Measurements from ENCODE around the gene COMP.
"Not testable (repeated sequence)": the region's sequence is repeated elsewhere in the genome, so short reads cannot be mapped to it uniquely, and the experiment has no call there.

Gene COMP

GRCh38 chr19:18745012-18745735, 45.9 kb downstream of the COMP start:
- no peak for DNase-seq

- DNase-seq, result no peak
Observed at GRCh38 chr19:18743784-18744418, 47.2 kb downstream of the COMP start.

GRCh38 chr19:18742838-18743783, 48.0 kb downstream of the COMP start:
- no peak for DNase-seq

GRCh38 chr19:18742324-18742723, 48.8 kb downstream of the COMP start:
- no peak for DNase-seq

GRCh38 chr19:18741124-18742121, 49.7 kb downstream of the COMP start:
- no peak for DNase-seq

- no peak for DNase-seq
Observed at GRCh38 chr19:18738961-18739690, 52.0 kb downstream of the COMP start.

- no peak for DNase-seq
Observed at GRCh38 chr19:18737954-18738351, 53.2 kb downstream of the COMP start.

- no peak for DNase-seq
Observed at GRCh38 chr19:18737337-18737953, 53.7 kb downstream of the COMP start.

GRCh38 chr19:18736415-18737336, 54.4 kb downstream of the COMP start:
- DNase-seq, result no peak

- DNase-seq, result no peak
Observed at GRCh38 chr19:18735752-18736151, 55.4 kb downstream of the COMP start.

- DNase-seq, result no peak
Observed at GRCh38 chr19:18735324-18735723, 55.8 kb downstream of the COMP start.

- DNase-seq, result not testable (repeated sequence)
Observed at GRCh38 chr19:18733762-18734332, 57.3 kb downstream of the COMP start.

- no peak for DNase-seq
Observed at GRCh38 chr19:18733196-18733647, 57.9 kb downstream of the COMP start.

All from Kasumi-1 (cell line).